GM13977 (cell line): Measurements from ENCODE around the gene TNIP3.

ENCODE experiments used
- DNase-seq: peaks from one replicate; pipeline ENCODE4 v3.0.0; 2012; ENCODE audit warnings: low spot score
- in situ Hi-C: fragments of 300-500 bp; cut with MboI; formaldehyde crosslinking; loops from one replicate; pipeline ENCODE4 v1.12.0; 2022; ENCODE audit warnings: low sequenced_read_pairs, low pct_unique_long_range_greater_than_20kb, mixed read lengths, inconsistent platforms; ENCODE audit not compliant: unreplicated experiment
- TF ChIP-seq, protein P1 (sequence below): IDR thresholded peaks from 2 replicates; pipeline ENCODE4 v1.5.1; 2012; ENCODE audit warnings: mild to moderate bottlenecking, control low read depth; ENCODE audit not compliant: insufficient read depth; ENCODE audit errors: extremely low read depth, missing control alignments

Gene TNIP3

DNA sequence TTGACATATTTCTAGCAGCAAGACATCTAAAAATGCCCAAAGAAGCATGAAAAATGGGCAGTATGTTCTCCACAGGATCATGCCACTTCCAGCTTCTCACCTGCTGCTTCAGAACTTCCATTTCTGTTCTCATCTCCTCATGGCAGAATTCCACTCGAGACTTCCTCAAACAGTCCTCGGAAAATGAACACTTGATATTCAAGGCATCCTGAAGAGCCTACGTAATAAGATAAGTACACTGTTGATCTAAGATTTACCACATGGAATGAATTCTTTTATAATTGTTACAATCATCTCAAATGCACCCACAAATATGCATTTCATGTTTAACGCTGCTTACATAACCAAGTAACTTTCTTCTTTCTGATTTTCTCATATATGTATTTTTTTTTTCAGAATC lies 14.1 kb downstream of the TNIP3 start:
- in situ Hi-C loops: no loop called here
- TF ChIP-seq, protein P1, sequence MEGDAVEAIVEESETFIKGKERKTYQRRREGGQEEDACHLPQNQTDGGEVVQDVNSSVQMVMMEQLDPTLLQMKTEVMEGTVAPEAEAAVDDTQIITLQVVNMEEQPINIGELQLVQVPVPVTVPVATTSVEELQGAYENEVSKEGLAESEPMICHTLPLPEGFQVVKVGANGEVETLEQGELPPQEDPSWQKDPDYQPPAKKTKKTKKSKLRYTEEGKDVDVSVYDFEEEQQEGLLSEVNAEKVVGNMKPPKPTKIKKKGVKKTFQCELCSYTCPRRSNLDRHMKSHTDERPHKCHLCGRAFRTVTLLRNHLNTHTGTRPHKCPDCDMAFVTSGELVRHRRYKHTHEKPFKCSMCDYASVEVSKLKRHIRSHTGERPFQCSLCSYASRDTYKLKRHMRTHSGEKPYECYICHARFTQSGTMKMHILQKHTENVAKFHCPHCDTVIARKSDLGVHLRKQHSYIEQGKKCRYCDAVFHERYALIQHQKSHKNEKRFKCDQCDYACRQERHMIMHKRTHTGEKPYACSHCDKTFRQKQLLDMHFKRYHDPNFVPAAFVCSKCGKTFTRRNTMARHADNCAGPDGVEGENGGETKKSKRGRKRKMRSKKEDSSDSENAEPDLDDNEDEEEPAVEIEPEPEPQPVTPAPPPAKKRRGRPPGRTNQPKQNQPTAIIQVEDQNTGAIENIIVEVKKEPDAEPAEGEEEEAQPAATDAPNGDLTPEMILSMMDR: no peak

DNA sequence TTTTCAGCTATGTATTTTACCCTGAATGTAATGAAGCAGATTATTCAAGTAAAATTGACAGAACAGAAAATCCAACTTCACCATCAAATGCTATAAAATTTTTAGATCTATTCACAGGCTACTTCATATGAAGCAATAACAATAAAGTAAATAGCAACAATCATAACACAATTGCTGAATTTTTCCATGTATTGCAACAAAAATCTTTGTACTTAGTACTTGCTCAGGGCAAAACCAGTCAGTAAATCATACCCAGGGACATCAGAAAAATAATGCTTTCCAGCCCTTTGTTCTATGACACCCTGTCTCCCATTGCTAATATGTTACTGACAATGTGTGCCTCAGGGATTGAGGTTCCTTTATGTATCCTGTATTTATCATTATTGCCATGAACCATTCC lies 15.5 kb downstream of the TNIP3 start:
- DNase-seq: no peak
- TF ChIP-seq, protein P1: no peak
- in situ Hi-C loops: no loop called here

More for the DNA sequence above, 14.1 kb downstream of the TNIP3 start:
- no peak for DNase-seq

DNA sequence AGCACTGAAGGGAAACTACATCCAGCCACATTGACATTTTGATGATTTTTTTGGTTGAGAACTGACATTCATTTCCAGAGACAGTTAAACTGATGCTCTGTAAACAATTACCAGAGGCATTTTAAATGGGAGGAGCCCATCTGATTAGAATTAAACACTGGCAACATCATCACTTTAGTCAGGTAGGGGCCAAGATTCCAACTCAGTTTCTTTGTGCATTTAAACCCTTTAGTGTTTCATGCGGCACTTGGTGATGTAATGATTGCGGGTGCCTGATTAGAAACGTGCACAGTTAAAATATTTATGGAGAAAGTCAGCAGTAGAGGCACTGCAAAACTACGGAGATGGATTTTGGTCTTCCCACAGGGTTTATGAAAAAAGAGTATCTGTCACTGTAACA lies 16.1 kb downstream of the TNIP3 start:
- DNase-seq: no peak
- TF ChIP-seq, protein P1: no peak
- in situ Hi-C loops: no loop called here

DNA sequence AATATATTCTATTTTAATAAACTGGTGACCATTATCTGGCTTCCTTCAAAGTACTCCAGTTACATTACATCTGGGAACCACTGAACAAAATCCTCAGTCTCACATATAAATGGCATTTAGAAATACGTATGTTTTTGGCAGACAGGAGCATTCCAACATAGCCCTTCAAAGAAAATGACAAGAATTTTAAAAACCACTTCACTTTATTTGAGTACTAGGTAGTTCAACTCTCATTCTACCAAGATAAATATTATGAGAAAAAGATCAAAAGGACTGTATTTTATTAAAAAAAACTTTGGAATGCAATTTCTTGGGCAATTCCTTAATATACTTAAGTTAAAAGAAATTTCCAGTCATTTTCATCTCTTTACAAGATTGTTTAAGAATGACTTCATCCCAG lies 17.6 kb downstream of the TNIP3 start:
- in situ Hi-C loops: no loop called here
- TF ChIP-seq, protein P1: no peak
- no peak for DNase-seq

DNA sequence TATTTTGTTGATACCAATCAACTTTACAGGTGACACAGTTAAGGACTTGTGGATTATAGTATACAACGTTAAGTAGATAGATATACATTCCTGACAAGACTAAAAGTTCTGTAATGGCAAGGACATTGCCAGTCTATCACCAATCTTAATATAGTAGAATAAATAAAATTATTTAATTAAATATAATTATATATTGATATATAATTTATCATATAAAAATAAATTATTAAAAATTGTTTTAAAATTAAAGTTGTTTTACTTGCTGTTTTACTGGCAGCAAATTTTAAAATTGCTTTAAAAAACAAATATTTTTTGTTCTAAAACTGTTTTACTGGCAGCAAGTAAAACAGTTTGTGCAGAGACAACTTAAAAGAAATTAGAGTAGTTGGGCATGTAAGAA lies 18.7 kb downstream of the TNIP3 start:
- TF ChIP-seq, protein P1: no peak
- in situ Hi-C loops: no loop called here
- DNase-seq: no peak

DNA sequence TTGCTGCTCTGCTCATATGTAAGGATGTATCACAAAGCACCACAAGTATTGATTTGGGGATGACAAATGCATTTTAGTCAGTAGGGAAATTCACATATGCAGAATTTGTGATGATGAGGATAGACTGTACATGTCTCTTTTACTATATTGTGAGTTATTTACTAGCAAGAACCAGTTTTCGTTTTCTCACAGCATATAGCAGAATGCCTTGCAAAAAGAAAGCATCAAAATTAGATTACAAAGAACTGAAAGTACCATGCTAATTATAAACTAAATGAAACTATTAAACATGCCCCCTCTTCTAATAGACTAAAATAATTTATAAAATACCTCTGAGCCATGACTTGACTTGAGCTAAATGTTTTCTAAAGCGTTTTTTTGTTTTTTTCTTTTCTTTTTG lies 20.1 kb downstream of the TNIP3 start:
- in situ Hi-C loops: no loop called here
- TF ChIP-seq, protein P1: no peak
- DNase-seq: no peak

DNA sequence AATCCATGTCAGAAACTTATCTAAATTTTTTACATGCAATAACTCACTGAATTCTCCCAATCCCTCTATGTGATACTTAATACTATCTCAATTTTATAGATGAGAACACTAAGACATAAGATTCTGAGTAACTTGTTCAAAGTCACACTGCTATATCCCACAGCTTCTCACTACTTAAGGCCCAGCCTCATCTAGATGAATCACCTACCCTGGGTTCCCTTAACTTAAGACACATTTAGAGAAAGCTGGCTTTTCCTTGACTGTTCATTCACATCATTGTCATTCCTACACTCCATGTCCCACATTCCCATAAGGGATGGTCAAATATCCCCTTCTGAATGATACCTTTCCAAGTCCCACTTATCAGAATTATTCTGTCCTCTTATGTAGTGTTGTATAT lies 21.0 kb downstream of the TNIP3 start:
- in situ Hi-C loops: no loop called here
- DNase-seq: no peak
- TF ChIP-seq, protein P1: no peak
